Astrocyte of the spinal cord (primary cell): Measurements from ENCODE around the gene ICE1.

ENCODE experiments used
- DNase-seq: peaks from one replicate; pipeline ENCODE4 v3.0.0; 2011; ENCODE audit warnings: low read depth, low spot score
- H3K4me3 ChIP-seq: 2 replicates; pipeline ENCODE4 v1.5.1; 2011; ENCODE audit warnings: low read depth, mild to moderate bottlenecking, low read length, moderate library complexity
- in situ Hi-C: cut with HindIII; loops from 2 replicates; pipeline ENCODE4 v1.10.0; 2017; ENCODE audit warnings: low sequenced_read_pairs
- TF ChIP-seq, protein P1 (sequence below): IDR thresholded peaks from 2 replicates; pipeline ENCODE4 v1.5.1; 2012; ENCODE audit warnings: low read depth, mild to moderate bottlenecking, low read length, inconsistent platforms

Gene ICE1

GRCh38 chr5:5460311-5460710 lies 37.8 kb downstream of the ICE1 start:
- no peak overlapping the region for H3K4me3 ChIP-seq
- TF ChIP-seq, protein P1, sequence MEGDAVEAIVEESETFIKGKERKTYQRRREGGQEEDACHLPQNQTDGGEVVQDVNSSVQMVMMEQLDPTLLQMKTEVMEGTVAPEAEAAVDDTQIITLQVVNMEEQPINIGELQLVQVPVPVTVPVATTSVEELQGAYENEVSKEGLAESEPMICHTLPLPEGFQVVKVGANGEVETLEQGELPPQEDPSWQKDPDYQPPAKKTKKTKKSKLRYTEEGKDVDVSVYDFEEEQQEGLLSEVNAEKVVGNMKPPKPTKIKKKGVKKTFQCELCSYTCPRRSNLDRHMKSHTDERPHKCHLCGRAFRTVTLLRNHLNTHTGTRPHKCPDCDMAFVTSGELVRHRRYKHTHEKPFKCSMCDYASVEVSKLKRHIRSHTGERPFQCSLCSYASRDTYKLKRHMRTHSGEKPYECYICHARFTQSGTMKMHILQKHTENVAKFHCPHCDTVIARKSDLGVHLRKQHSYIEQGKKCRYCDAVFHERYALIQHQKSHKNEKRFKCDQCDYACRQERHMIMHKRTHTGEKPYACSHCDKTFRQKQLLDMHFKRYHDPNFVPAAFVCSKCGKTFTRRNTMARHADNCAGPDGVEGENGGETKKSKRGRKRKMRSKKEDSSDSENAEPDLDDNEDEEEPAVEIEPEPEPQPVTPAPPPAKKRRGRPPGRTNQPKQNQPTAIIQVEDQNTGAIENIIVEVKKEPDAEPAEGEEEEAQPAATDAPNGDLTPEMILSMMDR, result no peak
- in situ Hi-C loops, result no loop called here
- no peak for DNase-seq

DNA sequence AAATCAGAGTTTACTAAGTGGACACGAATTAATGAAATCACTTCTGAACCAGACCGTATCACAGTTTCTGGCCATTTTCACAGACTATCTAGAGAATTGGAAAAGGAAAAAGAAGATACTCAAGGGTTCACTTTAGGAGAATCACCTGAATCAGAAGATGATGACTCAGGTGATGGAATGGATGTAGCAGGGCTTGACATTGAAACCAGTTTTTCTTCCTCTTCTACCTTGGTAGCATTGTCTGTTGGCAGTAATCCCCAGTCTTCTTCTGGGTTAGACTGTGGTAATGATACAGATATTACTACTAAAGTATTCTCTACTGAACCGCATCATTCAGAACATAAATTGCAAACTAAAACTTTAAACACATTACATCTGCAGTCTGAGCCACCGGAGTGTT lies 38.5 kb downstream of the ICE1 start:
- H3K4me3 ChIP-seq, result no peak overlapping the region
- in situ Hi-C loops, result no loop called here
- TF ChIP-seq, protein P1, result no peak
- no peak for DNase-seq

- no peak overlapping the region for H3K4me3 ChIP-seq
- DNase-seq, result no peak
- TF ChIP-seq, protein P1, result no peak
- in situ Hi-C loops, result no loop called here
Measured at GRCh38 chr5:5464036-5464715, 41.7 kb downstream of the ICE1 start.

DNA sequence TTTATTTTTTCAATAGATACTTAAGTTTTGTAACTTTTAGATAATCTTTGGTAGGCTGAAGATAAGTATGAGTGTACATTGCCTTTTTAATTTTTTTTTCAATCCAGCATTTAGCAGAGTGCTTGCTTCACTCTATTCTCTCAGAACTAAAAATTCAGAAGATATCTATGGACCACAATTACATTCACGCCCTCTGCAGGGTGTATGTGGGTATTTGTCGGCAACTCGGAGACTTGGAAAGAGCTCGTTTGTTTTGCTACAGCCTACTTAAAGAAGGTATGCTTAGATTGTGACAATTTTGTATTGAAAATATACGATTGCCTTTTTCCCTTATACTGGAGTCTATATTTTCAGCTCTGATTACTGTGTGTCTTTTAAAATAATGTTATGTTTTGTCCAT lies 43.8 kb downstream of the ICE1 start:
- H3K4me3 ChIP-seq, result no peak overlapping the region
- DNase-seq, result no peak
- TF ChIP-seq, protein P1, result peak; percentile 2
- in situ Hi-C loops, result no loop called here

GRCh38 chr5:5467737-5468136 lies 45.3 kb downstream of the ICE1 start:
- in situ Hi-C loops, result no loop called here
- DNase-seq, result peak; percentile 15
- TF ChIP-seq, protein P1, result no peak
- H3K4me3 ChIP-seq, result no peak overlapping the region

GRCh38 chr5:5470933-5471332 lies 48.5 kb downstream of the ICE1 start:
- TF ChIP-seq, protein P1, result no peak
- no peak overlapping the region for H3K4me3 ChIP-seq
- in situ Hi-C loops, result no loop called here
- DNase-seq, result no peak
